ENCODE data around the gene RNF186. TPM values are rescaled to one million over a fixed set of nuclear protein-coding genes. Genes with fewer than 3 reads are reported as not detected.
"Not testable (repeated sequence)": the region's sequence is repeated elsewhere in the genome, so short reads cannot be mapped to it uniquely, and the experiment has no call there.

The RNF186 gene
- total RNA-seq: not detected

- Mint-ChIP-seq H3K27ac (no peak within 1 kb of the TSS), H3K4me1 (ENCODE audit: low read depth in 2 of 2) (no peaks in the 10 kb centered on the region), H3K36me3 (no peaks in the 10 kb centered on the region), H3K4me3 (no peak within 1 kb of the TSS), H3K9me3 (no peaks in the 10 kb centered on the region), H3K27me3 (peaks cover 0 to 11% of the 10 kb centered on the region in 2 donors)
- ATAC-seq (peak; percentile 7 to 31), DNase-seq (ENCODE audit: low spot score) (no peak)
Observed at GRCh38 chr1:19814681-19815503, at the start of gene RNF186. RNF186 (minus strand) TSS chr1:19815283; CDS start chr1:19815101, 182 bp downstream.

- H3K36me3 Mint-ChIP-seq: no peaks in the 10 kb centered on the region
- H3K4me1 Mint-ChIP-seq (ENCODE audit: low read depth in 2 of 2): no peaks in the 10 kb centered on the region
- no peak for ATAC-seq
- H3K27me3 Mint-ChIP-seq: peaks cover 29 to 42% of the 10 kb centered on the region in 2 donors
- no peak for DNase-seq (ENCODE audit: low spot score)
- no peak overlapping the region for H3K27ac Mint-ChIP-seq
- H3K9me3 Mint-ChIP-seq: no peaks in the 10 kb centered on the region
- H3K4me3 Mint-ChIP-seq: no peak overlapping the region
Observed at GRCh38 chr1:19864570-19865160, 49.6 kb upstream of the RNF186 start.

- ATAC-seq (no peak), DNase-seq (ENCODE audit: low spot score) (no peak)
- Mint-ChIP-seq H3K4me3 (no peak overlapping the region), H3K27ac (no peak overlapping the region), H3K36me3 (no peaks in the 10 kb centered on the region), H3K27me3 (peaks cover 30 to 32% of the 10 kb centered on the region in 2 donors), H3K4me1 (ENCODE audit: low read depth in 2 of 2) (no peaks in the 10 kb centered on the region), H3K9me3 (no peaks in the 10 kb centered on the region)
Observed at GRCh38 chr1:19862944-19863343, 47.9 kb upstream of the RNF186 start.

- Mint-ChIP-seq H3K4me3 (no peak overlapping the region), H3K27me3 (peaks cover 31 to 33% of the 10 kb centered on the region in 2 donors), H3K9me3 (no peaks in the 10 kb centered on the region), H3K36me3 (no peaks in the 10 kb centered on the region), H3K4me1 (ENCODE audit: low read depth in 2 of 2) (no peaks in the 10 kb centered on the region), H3K27ac (no peak overlapping the region)
- ATAC-seq (no peak), DNase-seq (ENCODE audit: low spot score) (no peak)
Observed at GRCh38 chr1:19861842-19862530, 46.9 kb upstream of the RNF186 start.

- Mint-ChIP-seq H3K4me3 (no peak overlapping the region), H3K36me3 (no peaks in the 10 kb centered on the region), H3K27ac (no peak overlapping the region), H3K9me3 (no peaks in the 10 kb centered on the region), H3K27me3 (peaks cover 21 to 27% of the 10 kb centered on the region in 2 donors), H3K4me1 (ENCODE audit: low read depth in 2 of 2) (no peaks in the 10 kb centered on the region)
- ATAC-seq (no peak), DNase-seq (ENCODE audit: low spot score) (no peak)
Observed at GRCh38 chr1:19861034-19861433, 46.0 kb upstream of the RNF186 start.

- H3K36me3 Mint-ChIP-seq: no peaks in the 10 kb centered on the region
- no peak overlapping the region for H3K27ac Mint-ChIP-seq
- peaks cover 19 to 25% of the 10 kb centered on the region in 2 donors for H3K27me3 Mint-ChIP-seq
- H3K4me3 Mint-ChIP-seq: no peak overlapping the region
- ATAC-seq (no peak), DNase-seq (ENCODE audit: low spot score) (no peak)
- no peaks in the 10 kb centered on the region for H3K4me1 Mint-ChIP-seq (ENCODE audit: low read depth in 2 of 2)
- H3K9me3 Mint-ChIP-seq: no peaks in the 10 kb centered on the region
Observed at GRCh38 chr1:19860418-19860817, 45.3 kb upstream of the RNF186 start.

- Mint-ChIP-seq H3K27ac (no peak overlapping the region), H3K4me1 (ENCODE audit: low read depth in 2 of 2) (no peaks in the 10 kb centered on the region), H3K9me3 (no peaks in the 10 kb centered on the region), H3K4me3 (no peak overlapping the region), H3K36me3 (no peaks in the 10 kb centered on the region), H3K27me3 (peaks cover 19 to 24% of the 10 kb centered on the region in 2 donors)
- ATAC-seq (no peak), DNase-seq (ENCODE audit: low spot score) (no peak)
Observed at GRCh38 chr1:19859876-19860275, 44.8 kb upstream of the RNF186 start.

GRCh38 chr1:19858893-19859292 is 43.8 kb upstream of the RNF186 start:
- ATAC-seq (no peak), DNase-seq (ENCODE audit: low spot score) (no peak)
- no peaks in the 10 kb centered on the region for H3K36me3 Mint-ChIP-seq
- peaks cover 19 to 24% of the 10 kb centered on the region in 2 donors for H3K27me3 Mint-ChIP-seq
- H3K4me3 Mint-ChIP-seq: no peak overlapping the region
- H3K27ac Mint-ChIP-seq: no peak overlapping the region
- no peaks in the 10 kb centered on the region for H3K9me3 Mint-ChIP-seq
- no peaks in the 10 kb centered on the region for H3K4me1 Mint-ChIP-seq (ENCODE audit: low read depth in 2 of 2)

- ATAC-seq: no peak
- H3K4me1 Mint-ChIP-seq (ENCODE audit: low read depth in 2 of 2): no peaks in the 10 kb centered on the region
- peaks cover 9 to 17% of the 10 kb centered on the region in 2 donors for H3K27me3 Mint-ChIP-seq
- no peak overlapping the region for H3K27ac Mint-ChIP-seq
- no peaks in the 10 kb centered on the region for H3K9me3 Mint-ChIP-seq
- no peak for DNase-seq (ENCODE audit: low spot score)
- H3K36me3 Mint-ChIP-seq: no peaks in the 10 kb centered on the region
- H3K4me3 Mint-ChIP-seq: no peak overlapping the region
Observed at GRCh38 chr1:19854866-19855265, 39.8 kb upstream of the RNF186 start.

- no peaks in the 10 kb centered on the region for H3K4me1 Mint-ChIP-seq (ENCODE audit: low read depth in 2 of 2)
- H3K9me3 Mint-ChIP-seq: no peaks in the 10 kb centered on the region
- peaks cover 10 to 12% of the 10 kb centered on the region in 2 donors for H3K27me3 Mint-ChIP-seq
- H3K27ac Mint-ChIP-seq: no peak overlapping the region
- H3K4me3 Mint-ChIP-seq: no peak overlapping the region
- ATAC-seq (no peak), DNase-seq (ENCODE audit: low spot score) (no peak)
- no peaks in the 10 kb centered on the region for H3K36me3 Mint-ChIP-seq
Observed at GRCh38 chr1:19852036-19852435, 37.0 kb upstream of the RNF186 start.

GRCh38 chr1:19850214-19850613 is 35.1 kb upstream of the RNF186 start:
- H3K4me3 Mint-ChIP-seq: no peak overlapping the region
- no peak for ATAC-seq

GRCh38 chr1:19849307-19849706 is 34.2 kb upstream of the RNF186 start:
- H3K9me3 Mint-ChIP-seq; H3K27ac Mint-ChIP-seq; H3K4me3 Mint-ChIP-seq; H3K36me3 Mint-ChIP-seq; DNase-seq (ENCODE audit: low spot score); ATAC-seq; H3K4me1 Mint-ChIP-seq (ENCODE audit: low read depth in 2 of 2): not testable (repeated sequence)
- peaks cover 25 to 34% of the 10 kb centered on the region in 2 donors for H3K27me3 Mint-ChIP-seq

More at GRCh38 chr1:19850214-19850613, 35.1 kb upstream of the RNF186 start:
- Mint-ChIP-seq H3K36me3 (no peaks in the 10 kb centered on the region), H3K27ac (no peak overlapping the region), H3K4me1 (ENCODE audit: low read depth in 2 of 2) (no peaks in the 10 kb centered on the region), H3K27me3 (peaks cover 21 to 25% of the 10 kb centered on the region in 2 donors), H3K9me3 (no peaks in the 10 kb centered on the region)
- DNase-seq (ENCODE audit: low spot score): no peak

- H3K36me3 Mint-ChIP-seq; H3K4me1 Mint-ChIP-seq (ENCODE audit: low read depth in 2 of 2); H3K27ac Mint-ChIP-seq; DNase-seq (ENCODE audit: low spot score); H3K4me3 Mint-ChIP-seq; ATAC-seq; H3K9me3 Mint-ChIP-seq: not testable (repeated sequence)
- peaks cover 25 to 34% of the 10 kb centered on the region in 2 donors for H3K27me3 Mint-ChIP-seq
Observed at GRCh38 chr1:19847334-19847733, 32.3 kb upstream of the RNF186 start.

GRCh38 chr1:19846338-19846737 is 31.3 kb upstream of the RNF186 start:
- H3K4me3 Mint-ChIP-seq: no peak overlapping the region
- H3K27ac Mint-ChIP-seq: no peak overlapping the region

More at GRCh38 chr1:19846338-19846737, 31.3 kb upstream of the RNF186 start:
- no peaks in the 10 kb centered on the region for H3K9me3 Mint-ChIP-seq
- H3K27me3 Mint-ChIP-seq: peaks cover 27 to 34% of the 10 kb centered on the region in 2 donors
- no peaks in the 10 kb centered on the region for H3K36me3 Mint-ChIP-seq
- H3K4me1 Mint-ChIP-seq (ENCODE audit: low read depth in 2 of 2): no peaks in the 10 kb centered on the region
- ATAC-seq (no peak), DNase-seq (ENCODE audit: low spot score) (no peak)

All from natural killer cell treated with Interleukin-12 subunit alpha and Interleukin-12 subunit beta and Interleukin-15 and Interleukin-18, amount 100 ng/mL, for 72 hours (primary cell).